Neural progenitor cell (in vitro differentiated cells): Measurements from ENCODE around the gene NFATC1.

Experiments used
- CTCF ChIP-seq: fragments of 200-600 bp; sonication (generic); IDR thresholded peaks from 2 replicates; pipeline ENCODE4 v1.5.1; 2017; ENCODE audit warnings: antibody characterized with exemption, mild to moderate bottlenecking
- EZH2 ChIP-seq: fragments of 200-600 bp; sonication (generic); IDR thresholded peaks from 2 replicates; pipeline ENCODE4 v1.6.1; 2017; ENCODE audit warnings: antibody characterized with exemption, mild to moderate bottlenecking, moderate library complexity

GRCh38 chr18:79429785-79430281 is 34.1 kb downstream of the NFATC1 start:
- no peak for TF ChIP-seq EZH2
- TF ChIP-seq CTCF: no peak
